ENCODE results near the gene KCTD5.
"Not testable (repeated sequence)": the region's sequence is repeated elsewhere in the genome, so short reads cannot be mapped to it uniquely, and the experiment has no call there.

The KCTD5 gene

GRCh38 chr16:2673066-2673999 is 9.0 kb upstream of the KCTD5 start:
- DNase-seq: peak; percentile 73

GRCh38 chr16:2675021-2675420 is 7.3 kb upstream of the KCTD5 start:
- DNase-seq: no peak

- DNase-seq: no peak
Measured at GRCh38 chr16:2675714-2676113, 6.6 kb upstream of the KCTD5 start.

- DNase-seq: not testable (repeated sequence)
Measured at GRCh38 chr16:2676937-2677336, 5.4 kb upstream of the KCTD5 start.

- not testable (repeated sequence) for DNase-seq
Measured at GRCh38 chr16:2678206-2678965, 3.9 kb upstream of the KCTD5 start.

GRCh38 chr16:2679902-2680301 is 2.4 kb upstream of the KCTD5 start:
- DNase-seq: not testable (repeated sequence)

GRCh38 chr16:2680360-2680759 is 2.0 kb upstream of the KCTD5 start:
- not testable (repeated sequence) for DNase-seq

GRCh38 chr16:2683041-2683440 is 718 bp downstream of the KCTD5 start:
- not testable (repeated sequence) for DNase-seq

- DNase-seq: not testable (repeated sequence)
Measured at GRCh38 chr16:2686075-2686474, 3.8 kb downstream of the KCTD5 start.

- DNase-seq: no peak
Measured at GRCh38 chr16:2686912-2687507, 4.7 kb downstream of the KCTD5 start.

- DNase-seq: no peak
Measured at GRCh38 chr16:2687531-2688308, 5.4 kb downstream of the KCTD5 start.

GRCh38 chr16:2689422-2689821 is 7.1 kb downstream of the KCTD5 start:
- DNase-seq: not testable (repeated sequence)

- no peak for DNase-seq
Measured at GRCh38 chr16:2689968-2690801, 7.9 kb downstream of the KCTD5 start.

GRCh38 chr16:2690852-2691251 is 8.5 kb downstream of the KCTD5 start:
- DNase-seq: no peak

- no peak for DNase-seq
Measured at GRCh38 chr16:2691491-2692248, 9.3 kb downstream of the KCTD5 start.

GRCh38 chr16:2692251-2692947 is 10.1 kb downstream of the KCTD5 start:
- DNase-seq: no peak

GRCh38 chr16:2692948-2693651 is 10.8 kb downstream of the KCTD5 start:
- DNase-seq: no peak

- DNase-seq: not testable (repeated sequence)
Measured at GRCh38 chr16:2696601-2697250, 14.4 kb downstream of the KCTD5 start.

GRCh38 chr16:2697401-2697948 is 15.2 kb downstream of the KCTD5 start:
- no peak for DNase-seq
